GM18868 (cell line): ENCODE results near the gene NOSTRIN.
"Not testable (repeated sequence)": the region's sequence is repeated elsewhere in the genome, so short reads cannot be mapped to it uniquely, and the experiment has no call there.

ENCODE experiments used
- ATAC-seq: cut with Tn5 transposase; IDR thresholded peaks from one replicate; pipeline ENCODE4 v1.9.1; 2021; ENCODE audit warnings: mild to moderate bottlenecking, moderate library complexity; ENCODE audit not compliant: unreplicated experiment

Gene NOSTRIN

GRCh38 chr2:168787782-168788376 lies 14.6 kb upstream of the NOSTRIN start:
- no peak for ATAC-seq

DNA sequence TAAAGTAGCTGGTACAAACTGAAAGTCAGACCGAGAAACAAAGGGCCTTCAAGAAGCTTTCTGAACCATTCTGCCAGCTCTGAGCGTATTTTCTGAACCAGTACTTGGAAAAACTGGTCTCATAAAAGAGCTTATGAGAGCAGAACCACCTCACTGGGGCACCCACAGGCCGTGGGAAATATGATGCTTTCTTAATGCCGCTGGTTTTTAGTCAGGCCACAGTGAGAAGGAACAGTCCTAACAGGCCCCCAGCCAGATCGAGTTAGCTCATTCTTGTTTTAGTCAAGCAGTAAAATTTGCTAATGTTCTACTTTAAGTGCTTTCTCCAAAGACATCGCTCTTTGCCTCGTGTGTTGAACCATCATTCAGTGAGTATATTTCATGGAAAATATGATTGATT lies 12.7 kb upstream of the NOSTRIN start:
- ATAC-seq: no peak

- ATAC-seq: no peak
Observed at GRCh38 chr2:168790226-168790902, 12.1 kb upstream of the NOSTRIN start.

DNA sequence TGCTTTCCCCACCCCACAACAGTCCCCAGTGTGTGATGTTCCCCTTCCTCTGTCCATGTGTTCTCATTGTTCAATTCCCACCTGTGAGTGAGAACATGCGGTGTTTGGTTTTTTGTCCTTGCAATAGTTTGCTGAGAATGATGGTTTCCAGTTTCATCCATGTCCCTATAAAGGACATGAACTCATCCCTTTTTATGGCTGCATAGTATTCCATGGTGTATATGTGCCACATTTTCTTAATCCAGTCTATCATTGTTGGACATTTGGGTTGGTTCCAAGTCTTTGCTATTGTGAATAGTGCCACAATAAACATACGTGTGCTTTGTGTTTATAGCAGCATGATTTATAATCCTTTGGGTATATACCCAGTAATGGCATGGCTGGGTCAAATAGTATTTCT lies 11.3 kb upstream of the NOSTRIN start:
- ATAC-seq: not testable (repeated sequence)

GRCh38 chr2:168793596-168793995 lies 8.8 kb upstream of the NOSTRIN start:
- ATAC-seq: no peak

DNA sequence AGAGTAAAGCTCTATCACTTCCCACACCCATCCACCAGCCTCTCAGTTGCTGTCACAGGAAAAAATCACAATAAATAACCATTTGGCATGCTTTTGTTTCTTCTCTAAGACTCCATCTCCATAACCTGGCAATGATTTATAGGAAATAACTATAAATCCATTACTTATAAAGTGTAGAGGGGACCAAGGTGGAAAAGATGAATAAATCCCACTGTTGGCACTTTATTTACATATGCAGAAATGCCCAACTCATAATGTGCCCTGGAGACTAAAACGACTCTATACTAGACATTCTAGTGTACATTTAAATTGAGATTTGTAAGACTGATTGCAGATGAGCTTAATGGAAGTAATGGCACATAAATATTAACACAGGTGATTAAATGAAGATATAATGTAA lies 7.5 kb upstream of the NOSTRIN start:
- no peak for ATAC-seq

GRCh38 chr2:168796090-168796577 lies 6.3 kb upstream of the NOSTRIN start:
- ATAC-seq: no peak

- ATAC-seq: no peak
Observed at GRCh38 chr2:168796583-168797285, 5.7 kb upstream of the NOSTRIN start.

DNA sequence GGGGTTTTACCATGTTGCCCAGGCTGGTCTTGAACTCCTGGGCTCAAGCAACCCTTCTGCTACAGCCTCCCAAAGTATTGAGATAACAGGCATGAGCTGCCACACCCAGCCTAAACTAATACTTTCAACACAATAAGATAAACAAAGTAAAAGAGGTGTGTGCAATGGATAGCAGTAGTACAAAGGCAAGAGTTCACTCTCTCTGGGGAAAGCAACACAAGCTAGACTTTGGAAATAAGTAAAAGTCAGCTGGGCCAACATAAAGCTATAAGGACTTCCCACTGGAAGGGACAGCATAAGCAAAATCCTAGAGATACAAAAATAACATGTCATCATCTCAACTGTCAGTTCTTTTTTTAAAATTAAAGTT lies 5.2 kb upstream of the NOSTRIN start:
- no peak for ATAC-seq

- no peak for ATAC-seq
Observed at GRCh38 chr2:168798076-168798887, 4.2 kb upstream of the NOSTRIN start.

- ATAC-seq: no peak
Observed at GRCh38 chr2:168798888-168799410, 3.5 kb upstream of the NOSTRIN start.

DNA sequence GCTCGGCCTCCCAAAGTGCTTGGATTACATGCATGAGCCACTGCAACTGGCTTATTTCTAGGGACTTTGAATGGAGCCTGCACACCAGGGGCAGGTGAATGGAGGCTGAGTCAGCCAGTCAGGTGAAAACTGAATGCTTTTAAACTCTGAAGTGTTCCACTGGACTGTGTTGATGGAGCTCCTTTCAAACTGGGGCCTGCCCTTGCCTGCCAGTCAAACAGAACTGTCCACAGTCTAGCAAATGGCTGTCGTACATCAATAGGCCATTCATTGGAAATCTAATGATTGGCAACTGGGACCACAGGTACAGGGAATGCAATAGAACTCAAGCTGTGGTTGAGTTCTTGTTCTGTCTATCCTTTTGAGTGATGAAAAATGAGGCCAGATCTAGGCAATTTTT lies 966 bp upstream of the NOSTRIN start:
- ATAC-seq: no peak

GRCh38 chr2:168802859-168803725 lies 655 bp downstream of the NOSTRIN start:
- ATAC-seq: no peak

GRCh38 chr2:168804214-168804613 lies 1.8 kb downstream of the NOSTRIN start:
- no peak for ATAC-seq

- ATAC-seq: no peak
Observed at GRCh38 chr2:168805615-168806014, 3.2 kb downstream of the NOSTRIN start.

- ATAC-seq: no peak
Observed at GRCh38 chr2:168809537-168809936, 7.1 kb downstream of the NOSTRIN start.

DNA sequence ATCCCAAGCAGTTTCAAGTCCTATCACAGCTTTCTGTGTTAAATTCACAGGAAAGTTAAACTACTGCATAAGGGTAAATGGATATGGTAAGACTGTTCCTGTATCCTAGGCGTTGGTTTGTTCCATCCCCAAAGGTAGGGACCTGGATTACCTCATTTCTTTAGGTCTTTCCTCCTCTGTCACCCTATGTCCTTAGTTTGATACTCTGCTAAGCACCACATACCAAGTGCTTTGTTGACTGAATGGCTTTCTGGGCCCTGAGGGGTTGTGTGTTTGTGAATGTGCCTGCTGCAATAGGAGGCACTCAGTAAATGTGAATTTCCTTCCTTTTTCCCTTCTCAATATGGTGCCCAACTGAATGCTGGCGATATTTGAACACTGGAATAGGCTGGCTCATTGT lies 7.8 kb downstream of the NOSTRIN start:
- ATAC-seq: no peak

DNA sequence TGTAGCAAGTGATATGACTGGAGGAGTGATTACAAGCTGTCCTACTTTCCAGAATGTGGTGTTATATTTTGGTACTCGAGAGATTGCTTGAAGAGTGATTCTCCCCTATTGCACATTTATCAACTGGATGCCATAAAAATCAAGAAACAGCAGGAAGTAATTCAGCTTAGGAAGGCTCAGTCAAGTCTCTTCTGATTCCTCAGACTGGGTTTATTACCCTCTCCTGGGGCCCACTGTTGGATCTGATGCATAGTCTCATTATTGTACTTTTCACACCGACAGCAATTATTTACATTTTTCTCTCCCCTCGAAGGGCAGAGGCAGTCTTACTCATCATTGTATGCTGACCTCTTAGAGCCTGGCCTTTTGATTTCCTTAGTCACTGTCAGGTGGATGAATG lies 9.3 kb downstream of the NOSTRIN start:
- no peak for ATAC-seq

GRCh38 chr2:168814046-168814445 lies 11.6 kb downstream of the NOSTRIN start:
- ATAC-seq: no peak
